MM.1S (cell line): ENCODE measurements around the gene ARHGEF25.

Experiments
- DNase-seq: peaks from one replicate; pipeline ENCODE4 v3.0.0-alpha.2; 2015
- H2AFZ ChIP-seq: fragments of 300-600 bp; sonication (generic); 2 replicates; pipeline ENCODE4 v1.6.0; 2016; ENCODE audit warnings: antibody characterized with exemption, low read length
- H3F3A ChIP-seq: fragments of 300-600 bp; sonication (generic); 2 replicates; pipeline ENCODE4 v1.6.1; 2016; ENCODE audit warnings: mild to moderate bottlenecking, antibody characterized with exemption, low read length, moderate library complexity, mixed read lengths; ENCODE audit not compliant: insufficient read depth
- H3K27ac ChIP-seq: fragments of 300-600 bp; sonication (generic); 2 replicates; pipeline ENCODE4 v1.5.1; 2016; ENCODE audit warnings: mild to moderate bottlenecking, low read length
- H3K27me3 ChIP-seq: fragments of 300-600 bp; sonication (generic); replicated peaks from 2 replicates; pipeline ENCODE4 v1.6.0; 2016; ENCODE audit warnings: low read length; ENCODE audit not compliant: insufficient read depth
- H3K36me3 ChIP-seq: fragments of 300-600 bp; sonication (generic); replicated peaks from 2 replicates; pipeline ENCODE4 v1.6.1; 2016; ENCODE audit warnings: mild to moderate bottlenecking, low read length, mixed read lengths; ENCODE audit not compliant: insufficient read depth
- H3K4me1 ChIP-seq: fragments of 300-600 bp; sonication (generic); 2 replicates; pipeline ENCODE4 v1.6.1; 2016; ENCODE audit warnings: low read length, mixed read lengths
- H3K4me2 ChIP-seq: fragments of 300-600 bp; sonication (generic); 2 replicates; pipeline ENCODE4 v1.6.0; 2016; ENCODE audit warnings: low read depth, low read length
- H3K4me3 ChIP-seq: fragments of 300-600 bp; sonication (generic); 2 replicates; pipeline ENCODE4 v1.5.1; 2016; ENCODE audit warnings: low read length, mixed read lengths
- H3K79me2 ChIP-seq: fragments of 300-600 bp; sonication (generic); 2 replicates; pipeline ENCODE4 v1.6.1; 2016; ENCODE audit warnings: mixed run types, low read length, mixed read lengths
- H3K9ac ChIP-seq: fragments of 300-600 bp; sonication (generic); 2 replicates; pipeline ENCODE4 v1.6.1; 2016; ENCODE audit warnings: low read length, mixed read lengths
- H3K9me2 ChIP-seq: fragments of 300-600 bp; sonication (generic); replicated peaks from 2 replicates; pipeline ENCODE4 v1.6.1; 2016; ENCODE audit warnings: mild to moderate bottlenecking, low read length, mixed read lengths; ENCODE audit not compliant: insufficient read depth
- H3K9me3 ChIP-seq: fragments of 300-600 bp; sonication (generic); replicated peaks from 2 replicates; pipeline ENCODE4 v1.6.1; 2016; ENCODE audit warnings: mild to moderate bottlenecking, low read length, mixed read lengths; ENCODE audit not compliant: insufficient read depth
- H4K20me1 ChIP-seq: fragments of 300-600 bp; sonication (generic); 2 replicates; pipeline ENCODE4 v1.6.1; 2016; ENCODE audit warnings: mild to moderate bottlenecking, low read length, moderate library complexity, mixed read lengths; ENCODE audit not compliant: insufficient read depth
- EZH2 ChIP-seq: fragments of 300-600 bp; sonication (generic); optimal IDR thresholded peaks from 2 replicates; pipeline ENCODE3; 2017; ENCODE audit warnings: low read depth, mild to moderate bottlenecking, antibody characterized with exemption, low read length, mixed read lengths
- EZH2phosphoT487 ChIP-seq: fragments of 300-600 bp; sonication (generic); IDR thresholded peaks from 2 replicates; pipeline ENCODE4 v1.6.1; 2018; ENCODE audit warnings: antibody characterized with exemption, low read length
- TF ChIP-seq, protein P1 (sequence below): fragments of 300-600 bp; sonication (generic); IDR thresholded peaks from 2 replicates; pipeline ENCODE4 v1.5.1; 2016; ENCODE audit warnings: antibody characterized with exemption, low read length, mixed read lengths

ARHGEF25 gene

GRCh38 chr12:57606399-57606798 lies 4.8 kb upstream of the ARHGEF25 start:
- Histone ChIP-seq H3K36me3 (no peaks in the 10 kb centered on the region), H3F3A (no peaks in the 10 kb centered on the region; the same call in 1 of the 2 replicates), H3K4me1 (peaks cover 6% of the 10 kb centered on the region; the same call in 1 of the 2 replicates), H3K4me3 (no peak overlapping the region), H3K9ac (no peak overlapping the region), H4K20me1 (no peaks in the 10 kb centered on the region), H2AFZ (no peak overlapping the region), H3K79me2 (no peaks in the 10 kb centered on the region), H3K4me2 (no peak overlapping the region), H3K9me3 (no peaks in the 10 kb centered on the region), H3K27ac (no peak overlapping the region), H3K9me2 (no peaks in the 10 kb centered on the region), H3K27me3 (no peaks in the 10 kb centered on the region)
- DNase-seq: no peak
- TF ChIP-seq, protein P1, sequence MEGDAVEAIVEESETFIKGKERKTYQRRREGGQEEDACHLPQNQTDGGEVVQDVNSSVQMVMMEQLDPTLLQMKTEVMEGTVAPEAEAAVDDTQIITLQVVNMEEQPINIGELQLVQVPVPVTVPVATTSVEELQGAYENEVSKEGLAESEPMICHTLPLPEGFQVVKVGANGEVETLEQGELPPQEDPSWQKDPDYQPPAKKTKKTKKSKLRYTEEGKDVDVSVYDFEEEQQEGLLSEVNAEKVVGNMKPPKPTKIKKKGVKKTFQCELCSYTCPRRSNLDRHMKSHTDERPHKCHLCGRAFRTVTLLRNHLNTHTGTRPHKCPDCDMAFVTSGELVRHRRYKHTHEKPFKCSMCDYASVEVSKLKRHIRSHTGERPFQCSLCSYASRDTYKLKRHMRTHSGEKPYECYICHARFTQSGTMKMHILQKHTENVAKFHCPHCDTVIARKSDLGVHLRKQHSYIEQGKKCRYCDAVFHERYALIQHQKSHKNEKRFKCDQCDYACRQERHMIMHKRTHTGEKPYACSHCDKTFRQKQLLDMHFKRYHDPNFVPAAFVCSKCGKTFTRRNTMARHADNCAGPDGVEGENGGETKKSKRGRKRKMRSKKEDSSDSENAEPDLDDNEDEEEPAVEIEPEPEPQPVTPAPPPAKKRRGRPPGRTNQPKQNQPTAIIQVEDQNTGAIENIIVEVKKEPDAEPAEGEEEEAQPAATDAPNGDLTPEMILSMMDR: no peak
- TF ChIP-seq EZH2phosphoT487 (no peak), EZH2 (no peak)

- Histone ChIP-seq H3K9me3 (no peaks in the 10 kb centered on the region), H3K9me2 (no peaks in the 10 kb centered on the region), H3K79me2 (no peaks in the 10 kb centered on the region), H3K4me3 (no peak overlapping the region), H3F3A (no peaks in the 10 kb centered on the region; the same call in 1 of the 2 replicates), H3K27ac (no peak overlapping the region), H3K27me3 (no peaks in the 10 kb centered on the region), H4K20me1 (no peaks in the 10 kb centered on the region), H3K4me2 (no peak overlapping the region), H3K36me3 (no peaks in the 10 kb centered on the region), H2AFZ (no peak overlapping the region), H3K4me1 (peaks cover 6% of the 10 kb centered on the region; the same call in 1 of the 2 replicates), H3K9ac (no peak overlapping the region)
- no peak for DNase-seq
- TF ChIP-seq EZH2phosphoT487 (no peak), EZH2 (no peak)
- TF ChIP-seq, protein P1: no peak
Measured at GRCh38 chr12:57606821-57607220, 4.4 kb upstream of the ARHGEF25 start.

- Histone ChIP-seq H3K36me3 (no peaks in the 10 kb centered on the region), H4K20me1 (no peaks in the 10 kb centered on the region), H3F3A (no peaks in the 10 kb centered on the region; the same call in 1 of the 2 replicates), H3K4me2 (no peak overlapping the region), H3K79me2 (no peaks in the 10 kb centered on the region), H3K9me2 (no peaks in the 10 kb centered on the region), H2AFZ (no peak overlapping the region), H3K4me1 (peaks cover 6% of the 10 kb centered on the region; the same call in 1 of the 2 replicates), H3K9ac (no peak overlapping the region), H3K27me3 (no peaks in the 10 kb centered on the region), H3K4me3 (no peak overlapping the region), H3K27ac (no peak overlapping the region), H3K9me3 (no peaks in the 10 kb centered on the region)
- TF ChIP-seq, protein P1: no peak
- TF ChIP-seq EZH2phosphoT487: no peak
- TF ChIP-seq EZH2: no peak
- DNase-seq: no peak
Measured at GRCh38 chr12:57607958-57608663, 3.1 kb upstream of the ARHGEF25 start.
